HG02571 (cell line): ENCODE data around the gene KCNMB3.
A peak's percentile ranks its signal among the peaks of the same experiment; 100 is the strongest.
"Not testable (repeated sequence)": the region's sequence is repeated elsewhere in the genome, so short reads cannot be mapped to it uniquely, and the experiment has no call there.

Experiments
- ATAC-seq: cut with Tn5 transposase; IDR thresholded peaks from one replicate; pipeline ENCODE4 v1.9.1; 2021; ENCODE audit warnings: mild to moderate bottlenecking, moderate library complexity; ENCODE audit not compliant: unreplicated experiment

The KCNMB3 gene

GRCh38 chr3:179250803-179251476 is at the start of gene KCNMB3:
TSS of gene KCNMB3 (minus strand) at chr3:179251114. CDS start at chr3:179250990, 124 bp downstream.
- ATAC-seq = no peak

GRCh38 chr3:179299999-179300613 is 49.2 kb upstream of the KCNMB3 start:
- peak; percentile 59 for ATAC-seq

- ATAC-seq = no peak
Measured at GRCh38 chr3:179299316-179299715, 48.4 kb upstream of the KCNMB3 start.

- no peak for ATAC-seq
Measured at GRCh38 chr3:179297971-179298725, 47.2 kb upstream of the KCNMB3 start.

GRCh38 chr3:179292450-179292849 is 41.5 kb upstream of the KCNMB3 start:
- no peak for ATAC-seq

GRCh38 chr3:179289295-179289694 is 38.4 kb upstream of the KCNMB3 start:
- ATAC-seq = no peak

GRCh38 chr3:179288845-179289244 is 37.9 kb upstream of the KCNMB3 start:
- ATAC-seq = no peak

GRCh38 chr3:179286331-179286730 is 35.4 kb upstream of the KCNMB3 start:
- no peak for ATAC-seq

GRCh38 chr3:179281825-179282224 is 30.9 kb upstream of the KCNMB3 start:
- ATAC-seq = no peak

GRCh38 chr3:179279837-179280236 is 28.9 kb upstream of the KCNMB3 start:
- no peak for ATAC-seq

- no peak for ATAC-seq
Measured at GRCh38 chr3:179278932-179279693, 28.2 kb upstream of the KCNMB3 start.

- no peak for ATAC-seq
Measured at GRCh38 chr3:179278151-179278550, 27.2 kb upstream of the KCNMB3 start.

GRCh38 chr3:179276743-179277142 is 25.8 kb upstream of the KCNMB3 start:
- ATAC-seq = no peak

- no peak for ATAC-seq
Measured at GRCh38 chr3:179276001-179276400, 25.1 kb upstream of the KCNMB3 start.

GRCh38 chr3:179274434-179274833 is 23.5 kb upstream of the KCNMB3 start:
- ATAC-seq = not testable (repeated sequence)

GRCh38 chr3:179272385-179272784 is 21.5 kb upstream of the KCNMB3 start:
- no peak for ATAC-seq

GRCh38 chr3:179269152-179269707 is 18.3 kb upstream of the KCNMB3 start:
- no peak for ATAC-seq

GRCh38 chr3:179268400-179269051 is 17.6 kb upstream of the KCNMB3 start:
- ATAC-seq = no peak

GRCh38 chr3:179266701-179267211 is 15.8 kb upstream of the KCNMB3 start:
- no peak for ATAC-seq

GRCh38 chr3:179265875-179266274 is 15.0 kb upstream of the KCNMB3 start:
- ATAC-seq = no peak
